ENCODE results near the gene CDK1. TPM values are rescaled to one million over a fixed set of nuclear protein-coding genes. Genes with fewer than 3 reads are reported as not detected.

Gene CDK1
- total and polyA plus RNA-seq, 2 experiments from 2014 or later: 34.0 to 65.3 TPM

Other genes with a start within 250 kb of the CDK1 start
- gene RHOBTB1, start 165.7 kb downstream of the CDK1 start, total RNA-seq: 15.4 and 23.6 TPM in 2 replicates
- gene RHOBTB1, start 165.7 kb downstream of the CDK1 start, polyA plus RNA-seq: 12.5 and 20.3 TPM in 2 replicates

Data from cardiac muscle cell (in vitro differentiated cells and primary cell).